Measurements from ENCODE around the gene KLK10.

The KLK10 gene

DNA sequence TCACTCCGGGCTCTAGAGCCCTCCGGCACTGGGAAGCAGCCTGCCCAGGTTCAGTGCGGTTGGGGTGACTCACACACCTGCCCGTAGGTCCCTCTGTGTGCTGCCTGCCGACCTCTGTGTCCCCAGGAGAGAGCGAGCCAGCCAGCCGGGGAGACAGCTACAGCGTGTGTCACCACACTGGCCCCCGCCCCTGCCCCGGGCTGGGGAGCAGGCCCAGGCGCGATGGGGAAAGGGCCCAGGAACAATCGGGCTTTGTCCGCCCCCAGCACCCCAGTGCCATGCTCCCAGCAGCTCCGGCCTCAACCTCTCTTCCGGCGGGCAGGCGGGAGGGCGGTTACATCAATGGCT lies 50.1 kb downstream of the KLK10 start, which contains the start of gene KLK6:
TSS of gene KLK6 (minus strand) at position 179 of the 348 bp plus-strand sequence. CDS start 1,487 bp downstream, outside the sequence.
- Mint-ChIP-seq H3K27me3 (peaks cover 42% of the 10 kb centered on the region), H3K4me3 (no peak within 1 kb of the TSS), H3K36me3 (no peaks in the 10 kb centered on the region)

DNA sequence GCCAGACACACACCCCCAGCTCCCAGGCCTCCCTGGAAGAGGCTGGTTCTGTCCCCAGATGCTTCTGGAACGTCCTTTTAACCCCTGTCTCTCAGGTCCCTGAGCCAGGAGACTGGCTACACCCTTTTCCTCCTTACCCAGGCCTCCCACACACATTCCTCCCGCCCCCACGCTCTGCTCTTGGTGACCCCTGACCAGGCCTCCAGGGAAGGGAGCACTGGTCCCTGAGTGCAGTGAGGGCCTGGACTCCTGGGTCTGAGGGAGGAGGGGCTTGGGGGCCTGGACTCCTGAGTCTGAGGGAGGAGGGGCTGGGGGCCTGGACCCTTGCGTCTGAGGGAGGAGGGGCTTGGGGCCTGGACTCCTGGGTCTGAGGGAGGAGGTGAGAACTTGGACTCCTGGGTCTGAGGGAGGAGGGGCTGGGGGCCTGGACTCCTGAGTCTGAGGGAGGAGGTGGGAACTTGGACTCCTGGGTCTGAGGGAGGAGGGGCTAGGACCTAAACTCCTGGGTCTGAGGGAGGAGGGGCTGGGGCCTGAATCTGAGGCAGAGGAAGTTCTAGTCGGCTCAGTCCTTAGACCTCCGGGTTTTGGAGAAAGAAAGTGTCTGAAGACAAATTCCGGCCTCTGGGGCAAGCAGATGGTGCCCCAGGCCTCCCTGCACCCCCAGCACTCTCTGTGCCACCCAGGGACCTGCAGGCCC lies 50.6 kb downstream of the KLK10 start:
- no peak overlapping the region for H3K4me3 Mint-ChIP-seq
- H3K9me3 Mint-ChIP-seq, result peaks cover 5% of the 10 kb centered on the region
- no peaks in the 10 kb centered on the region for H3K4me1 Mint-ChIP-seq
- H3K36me3 Mint-ChIP-seq, result no peaks in the 10 kb centered on the region
- peaks cover 42% of the 10 kb centered on the region for H3K27me3 Mint-ChIP-seq
- H3K27ac Mint-ChIP-seq, result no peak overlapping the region

More for the DNA sequence above, 50.1 kb downstream of the KLK10 start, which contains the start of gene KLK6:
- Mint-ChIP-seq H3K9me3 (no peaks in the 10 kb centered on the region), H3K4me1 (no peaks in the 10 kb centered on the region), H3K27ac (no peak within 1 kb of the TSS)

DNA sequence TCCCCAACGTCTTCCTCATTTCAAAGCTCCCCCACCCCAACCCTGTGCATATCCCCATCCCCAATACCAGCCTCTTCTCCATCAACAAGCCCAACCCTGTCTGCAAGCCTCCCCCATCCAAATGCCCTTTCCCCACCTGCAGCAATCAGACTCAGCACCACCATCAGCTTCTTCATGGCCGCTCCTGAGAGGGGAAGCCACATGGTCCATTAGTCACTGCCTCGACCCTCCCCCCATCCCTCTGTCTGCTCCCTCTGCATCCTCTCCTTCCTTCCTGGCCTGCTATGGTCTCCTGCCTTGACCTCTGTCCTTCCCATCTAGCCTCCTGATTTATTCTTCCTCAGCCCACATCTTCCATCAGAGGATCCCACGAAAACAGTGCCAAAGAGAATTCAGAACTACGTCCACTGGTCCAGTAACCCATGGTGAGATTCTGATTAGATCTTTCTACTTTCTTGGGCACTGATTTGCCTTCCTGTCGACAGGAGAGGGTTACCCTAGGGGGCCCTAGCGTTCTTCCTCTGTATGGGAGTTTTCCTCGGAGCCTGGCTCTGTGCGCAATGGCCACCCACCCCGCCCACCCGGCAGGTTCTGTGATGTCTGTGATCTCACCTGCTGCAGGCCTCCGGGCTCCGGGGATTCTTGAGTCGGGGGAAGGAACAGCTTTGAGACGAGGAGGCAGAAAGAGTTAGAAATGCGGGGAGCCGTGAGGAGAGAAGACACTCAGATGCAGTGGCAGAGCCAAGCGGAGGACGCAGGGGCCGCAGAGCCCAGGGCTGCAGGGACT lies 51.4 kb downstream of the KLK10 start:
- H3K27me3 Mint-ChIP-seq, result peaks cover 45% of the 10 kb centered on the region
- peaks cover 9% of the 10 kb centered on the region for H3K9me3 Mint-ChIP-seq
- no peak overlapping the region for H3K27ac Mint-ChIP-seq
- no peaks in the 10 kb centered on the region for H3K36me3 Mint-ChIP-seq
- H3K4me1 Mint-ChIP-seq, result no peaks in the 10 kb centered on the region
- H3K4me3 Mint-ChIP-seq, result no peak overlapping the region

DNA sequence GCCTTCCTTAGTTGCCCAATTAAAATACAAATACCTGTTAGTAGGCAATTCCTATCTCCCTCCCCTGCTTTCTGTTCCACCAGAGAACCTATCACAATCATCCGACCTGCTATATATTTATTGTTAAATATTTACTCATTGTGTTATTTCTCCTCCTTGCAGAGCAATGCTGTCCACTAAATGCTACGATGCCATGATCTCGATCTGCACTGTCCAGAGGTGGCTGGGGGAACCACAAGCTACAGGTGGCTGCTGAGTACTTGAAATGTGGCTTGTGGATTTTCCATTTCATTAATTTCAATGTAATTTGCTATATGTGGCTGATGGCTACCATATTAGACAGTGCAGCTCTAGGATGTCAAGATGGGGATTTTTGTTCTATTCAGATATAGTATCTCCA lies 55.2 kb downstream of the KLK10 start:
- no peak overlapping the region for H3K4me3 Mint-ChIP-seq
- peaks cover 37% of the 10 kb centered on the region for H3K27me3 Mint-ChIP-seq
- no peak overlapping the region for H3K27ac Mint-ChIP-seq
- H3K4me1 Mint-ChIP-seq, result no peaks in the 10 kb centered on the region
- H3K9me3 Mint-ChIP-seq, result peaks cover 24% of the 10 kb centered on the region
- peaks cover 2% of the 10 kb centered on the region for H3K36me3 Mint-ChIP-seq

DNA sequence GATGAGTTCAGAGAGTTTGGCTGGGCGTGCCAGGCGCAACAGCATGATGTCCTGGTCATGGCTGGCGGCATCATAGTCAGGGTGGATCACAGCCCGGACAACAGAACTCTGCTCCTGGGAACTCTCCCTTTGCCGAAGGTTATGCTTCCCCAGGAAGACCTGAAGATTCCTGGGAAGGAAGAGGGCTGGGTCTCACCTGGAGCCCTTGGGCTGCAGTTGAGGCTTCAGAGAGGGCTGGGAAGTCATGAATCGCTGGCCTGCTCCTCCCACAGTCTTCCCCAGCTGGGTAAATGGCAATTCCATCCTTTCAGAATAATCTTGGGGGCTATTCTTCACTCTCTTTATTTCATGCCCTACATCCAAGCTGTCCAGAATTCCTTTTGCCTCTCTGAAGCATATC lies 56.1 kb downstream of the KLK10 start:
- Mint-ChIP-seq H3K27me3 (peaks cover 41% of the 10 kb centered on the region), H3K27ac (no peak overlapping the region), H3K4me3 (no peak overlapping the region), H3K36me3 (peaks cover 2% of the 10 kb centered on the region), H3K4me1 (no peaks in the 10 kb centered on the region), H3K9me3 (peaks cover 25% of the 10 kb centered on the region)
